GM21619 (cell line): ENCODE results near the gene DOCK6.

Source experiments
- ATAC-seq: cut with Tn5 transposase; IDR thresholded peaks from one replicate; pipeline ENCODE4 v1.9.1; 2021; ENCODE audit not compliant: unreplicated experiment

DOCK6 gene

DNA sequence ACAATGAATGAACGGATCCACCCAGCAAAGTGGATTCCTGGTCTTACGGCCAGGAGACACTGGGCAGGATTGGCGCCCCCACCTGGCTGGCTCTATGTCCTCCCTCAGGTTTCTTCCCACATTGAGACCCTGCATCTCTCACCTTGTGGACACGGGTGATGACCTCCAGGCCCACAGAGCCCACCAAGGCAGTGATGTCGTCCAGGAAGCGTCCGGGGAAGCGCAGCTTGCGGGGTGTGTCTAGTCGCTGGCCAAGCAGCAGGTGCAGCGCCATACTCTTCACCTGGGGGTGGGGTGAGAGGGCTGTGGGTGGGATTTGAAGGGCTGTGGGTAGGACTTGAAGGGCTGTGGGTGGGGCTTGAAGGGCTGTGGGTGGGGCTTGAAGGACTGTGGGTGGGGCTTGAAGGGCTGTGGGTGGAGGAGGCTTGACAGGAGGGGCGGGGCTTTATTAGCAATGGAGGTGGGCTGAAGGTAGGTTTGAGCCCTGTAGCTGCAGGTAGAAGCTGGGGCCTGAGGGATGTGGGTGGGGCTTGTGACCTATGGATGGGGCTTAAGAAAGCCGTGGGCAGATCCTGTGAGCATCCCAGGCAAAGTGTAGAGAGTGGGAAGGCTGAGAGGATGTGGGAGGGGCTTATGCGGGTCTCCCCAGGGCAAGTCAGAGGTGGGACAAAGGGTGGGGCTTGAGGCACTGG is 35.0 kb downstream of the DOCK6 start:
- ATAC-seq, result no peak

DNA sequence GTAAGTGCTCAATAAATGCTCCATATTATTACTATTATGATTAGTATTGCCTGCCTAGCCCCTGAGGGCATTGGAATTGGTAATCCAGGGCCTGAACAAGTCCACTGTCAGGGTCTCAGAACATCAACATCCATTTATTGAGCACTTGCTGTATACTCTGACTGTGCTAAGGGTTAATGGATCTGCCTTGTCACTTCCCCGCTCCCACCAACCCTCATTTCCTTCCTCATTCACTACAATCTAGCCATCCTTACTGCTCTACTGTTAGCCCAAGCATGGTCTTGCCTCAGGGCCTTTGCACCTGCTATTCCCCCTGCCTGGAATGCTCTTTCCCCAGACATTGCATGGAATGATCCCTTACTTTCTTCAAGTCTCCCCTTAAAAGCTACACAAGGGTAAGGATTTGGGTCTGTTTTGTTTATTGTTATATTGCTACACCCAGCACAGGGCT is 35.6 kb downstream of the DOCK6 start:
- ATAC-seq, result no peak

DNA sequence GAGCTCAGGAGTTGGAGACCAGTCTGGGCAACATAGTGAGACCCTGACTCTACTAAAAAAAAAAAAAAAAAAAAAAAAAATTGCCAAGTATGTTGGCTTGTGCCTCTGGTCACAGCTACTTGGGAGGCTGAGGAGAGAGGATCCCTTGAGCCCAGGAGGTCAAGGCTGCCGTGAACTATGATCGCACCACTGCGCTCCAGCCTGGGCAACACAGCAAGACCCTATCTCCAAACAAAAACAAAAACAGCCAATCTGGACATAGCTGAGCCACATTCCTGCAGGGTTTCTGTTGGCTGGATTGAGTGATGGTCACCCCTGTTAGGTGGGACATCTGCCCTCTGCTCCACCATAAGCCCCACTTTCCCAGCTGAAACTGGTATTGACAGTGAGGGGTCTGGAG is 36.5 kb downstream of the DOCK6 start:
- no peak for ATAC-seq

DNA sequence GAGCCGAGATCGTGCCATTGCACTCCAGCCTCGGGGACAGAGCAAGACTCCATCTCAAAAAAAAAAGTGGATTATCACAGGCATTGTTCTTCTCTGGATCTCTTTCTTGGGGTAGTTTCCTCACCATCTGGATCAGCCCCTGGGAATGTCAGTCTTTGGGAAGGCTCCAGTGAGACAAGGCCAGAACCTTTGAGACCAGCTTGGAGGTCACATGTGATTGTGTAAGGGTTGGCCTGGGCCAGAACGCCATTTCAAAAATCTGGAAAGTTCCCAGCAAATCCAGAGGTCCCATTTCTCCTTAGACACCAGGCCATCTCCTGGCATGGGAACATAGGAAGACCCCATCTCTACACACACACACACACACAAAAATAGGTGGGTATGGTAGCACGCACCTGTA is 37.2 kb downstream of the DOCK6 start:
- no peak for ATAC-seq

DNA sequence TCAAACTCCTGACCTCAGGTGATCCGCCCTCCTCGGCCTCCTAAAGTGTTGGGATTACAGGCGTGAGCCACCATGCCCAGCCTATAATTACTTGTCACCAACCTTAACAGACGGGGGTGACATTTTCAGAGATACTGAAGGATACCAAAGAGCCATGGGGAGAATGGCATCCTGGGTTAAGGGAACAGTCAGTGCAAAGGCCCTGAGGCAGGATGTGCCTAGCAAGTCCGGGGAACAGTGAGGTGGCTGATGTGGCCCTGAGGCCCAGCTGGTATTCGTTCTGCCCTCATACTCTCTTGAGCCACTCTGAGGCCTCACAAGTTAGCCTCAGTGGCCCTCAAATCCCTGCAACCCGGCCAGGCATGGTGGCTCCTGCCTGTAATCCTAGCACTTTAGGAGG is 37.9 kb downstream of the DOCK6 start:
- ATAC-seq, result no peak

DNA sequence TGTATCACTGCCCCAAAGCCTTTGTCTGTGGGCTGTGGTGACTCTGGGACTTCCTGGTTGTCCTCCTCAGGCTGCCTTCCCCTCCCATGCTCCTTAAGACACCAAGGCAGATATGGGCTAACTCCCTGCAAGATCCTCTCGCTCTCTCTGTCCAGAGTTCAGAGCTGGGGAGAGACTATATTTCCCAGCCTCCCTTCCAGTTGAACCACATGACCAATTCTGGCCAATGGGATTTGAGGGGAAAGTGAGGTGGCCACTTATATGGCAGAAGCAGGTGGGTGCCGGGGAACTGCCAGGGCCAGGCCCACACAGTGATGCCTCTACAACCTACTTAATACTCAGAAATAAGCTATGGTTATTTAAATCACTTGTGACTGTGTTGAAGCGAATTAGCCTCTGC is 39.1 kb downstream of the DOCK6 start:
- no peak for ATAC-seq

DNA sequence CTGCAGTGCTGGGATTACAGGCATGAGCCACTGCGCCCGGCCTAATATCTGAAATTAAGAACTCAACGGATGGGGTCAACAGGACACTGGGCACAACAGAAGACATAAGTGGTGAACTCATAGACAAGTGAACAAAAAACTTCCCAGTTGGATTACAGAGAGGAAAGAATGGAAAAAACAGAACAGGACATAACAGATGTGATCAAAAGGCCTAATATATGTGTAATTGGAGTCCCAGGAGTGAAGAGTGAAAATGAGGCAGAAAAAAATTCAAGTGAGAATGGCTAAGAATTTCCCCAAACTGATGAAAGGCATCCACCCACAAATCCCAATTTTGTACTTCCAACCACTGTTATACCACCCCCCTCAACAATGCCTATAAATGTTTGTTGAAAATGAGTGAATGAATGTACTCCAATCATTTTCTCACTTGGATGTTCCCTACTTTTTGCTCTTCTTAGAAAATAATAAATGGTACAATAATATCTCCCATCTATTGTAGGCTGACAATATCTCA is 41.2 kb downstream of the DOCK6 start:
- no peak for ATAC-seq

DNA sequence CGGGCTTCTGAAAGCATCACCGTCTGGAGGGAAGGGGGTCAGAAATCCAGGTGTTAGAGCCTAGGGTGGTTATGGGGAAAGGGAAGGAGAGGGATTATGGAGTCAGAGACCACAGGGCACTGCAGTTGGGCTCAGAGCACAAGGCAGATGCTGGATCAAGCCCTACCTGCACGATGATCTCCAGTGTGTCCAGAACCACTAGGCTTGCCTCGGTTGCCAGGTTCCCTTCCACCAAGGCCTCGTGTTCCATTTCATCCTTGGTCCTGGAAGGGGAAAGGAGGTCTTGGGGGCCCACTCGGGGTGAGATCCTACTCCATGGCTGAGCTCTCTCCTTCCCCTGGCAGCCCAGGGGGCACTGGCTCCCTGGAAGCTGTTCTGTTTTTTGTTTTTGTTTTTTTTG is 47.9 kb downstream of the DOCK6 start:
- no peak for ATAC-seq

DNA sequence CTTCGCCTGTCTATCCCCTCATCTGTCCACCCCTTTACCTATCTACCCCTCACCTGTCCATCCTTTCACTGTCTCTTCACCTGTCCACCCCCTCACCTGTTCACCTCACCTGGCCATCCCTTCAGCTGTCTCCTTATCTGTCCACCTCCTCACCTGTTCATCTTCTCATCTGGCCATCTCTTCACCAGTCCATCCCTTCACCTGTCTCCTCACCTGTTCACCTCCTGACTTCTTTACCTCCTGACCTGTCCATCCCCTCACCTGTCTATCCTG is 51.7 kb downstream of the DOCK6 start:
- ATAC-seq, result no peak

DNA sequence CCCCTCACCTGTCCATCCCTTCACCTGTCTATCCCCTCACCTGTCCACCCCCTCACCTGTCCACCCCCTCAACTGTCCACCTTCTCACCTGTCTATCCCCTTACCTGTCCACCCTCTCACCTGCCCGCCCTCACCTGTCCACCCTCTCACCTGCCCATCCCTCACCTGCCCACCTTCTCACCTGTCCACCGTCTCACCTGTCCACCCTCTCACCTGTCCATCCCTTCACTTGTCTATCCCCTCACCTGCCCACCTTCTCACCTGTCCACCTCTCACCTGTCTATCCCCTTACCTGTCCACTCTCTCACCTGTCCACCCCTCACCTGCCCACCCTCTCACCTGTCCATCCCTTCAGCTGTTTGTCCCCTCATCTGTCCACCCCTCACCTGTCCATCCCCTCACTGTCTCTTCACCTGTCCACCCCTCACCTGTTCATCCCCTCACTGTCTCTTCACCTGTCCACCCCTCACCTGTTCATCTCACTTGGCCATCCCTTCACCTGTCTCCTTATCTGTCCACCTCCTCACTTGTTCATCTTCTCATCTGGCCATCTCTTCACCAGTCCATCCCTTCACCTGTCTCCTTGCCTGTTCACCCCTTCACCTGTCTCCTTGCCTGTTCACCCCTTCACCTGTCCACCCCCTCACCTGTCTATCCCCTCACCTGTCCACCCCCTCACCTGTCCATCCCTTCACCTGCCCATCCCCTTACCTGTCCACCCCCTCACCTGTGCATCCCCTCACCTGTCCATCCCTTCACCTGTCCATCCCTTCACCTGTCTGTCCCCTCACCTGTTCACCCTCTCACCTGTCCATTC is 52.3 kb downstream of the DOCK6 start:
- ATAC-seq, result no peak

DNA sequence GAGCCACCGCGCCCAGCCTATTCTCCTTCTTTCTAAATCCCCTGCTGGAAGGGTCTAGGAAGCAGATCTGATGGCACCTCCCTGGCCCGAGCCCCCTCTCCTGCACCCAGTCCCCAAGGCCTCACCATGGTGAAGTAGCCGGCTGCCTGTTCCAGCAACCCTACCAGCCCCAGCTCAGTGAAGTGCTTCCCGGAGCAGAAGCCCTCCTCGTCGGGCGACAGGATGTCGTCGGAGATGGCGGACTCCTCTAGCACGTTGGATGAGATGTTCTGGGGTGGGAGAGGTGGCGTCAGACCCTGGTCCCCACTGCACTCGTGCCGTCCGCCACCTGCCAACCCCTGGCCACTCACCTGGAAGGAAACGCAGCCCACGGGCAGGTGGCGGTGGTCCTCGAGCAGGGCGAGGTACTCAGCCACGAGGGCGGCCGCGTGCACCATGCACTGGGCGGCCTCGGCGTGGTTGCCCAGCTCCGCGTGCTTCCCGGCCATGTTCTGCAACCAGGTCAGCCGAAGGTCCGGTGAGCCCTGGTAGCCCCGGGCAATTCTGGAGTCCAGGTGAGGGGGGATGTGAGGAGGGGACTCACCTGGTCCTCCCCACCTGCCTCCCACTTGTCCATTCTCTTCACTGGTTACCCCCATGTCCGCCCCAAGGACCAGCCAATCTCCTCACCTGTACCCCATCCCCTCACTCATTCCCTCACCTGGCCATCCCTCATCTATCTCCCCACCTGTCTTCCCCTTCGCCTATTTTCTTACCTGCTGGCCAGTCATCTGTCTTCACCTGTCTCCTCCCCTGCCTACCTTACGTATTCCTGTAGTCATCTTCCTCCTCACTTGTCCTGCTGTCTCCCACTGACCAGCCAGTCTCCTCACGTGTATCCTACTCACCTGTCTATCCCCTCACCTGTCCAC is 53.5 kb downstream of the DOCK6 start:
- no peak for ATAC-seq

DNA sequence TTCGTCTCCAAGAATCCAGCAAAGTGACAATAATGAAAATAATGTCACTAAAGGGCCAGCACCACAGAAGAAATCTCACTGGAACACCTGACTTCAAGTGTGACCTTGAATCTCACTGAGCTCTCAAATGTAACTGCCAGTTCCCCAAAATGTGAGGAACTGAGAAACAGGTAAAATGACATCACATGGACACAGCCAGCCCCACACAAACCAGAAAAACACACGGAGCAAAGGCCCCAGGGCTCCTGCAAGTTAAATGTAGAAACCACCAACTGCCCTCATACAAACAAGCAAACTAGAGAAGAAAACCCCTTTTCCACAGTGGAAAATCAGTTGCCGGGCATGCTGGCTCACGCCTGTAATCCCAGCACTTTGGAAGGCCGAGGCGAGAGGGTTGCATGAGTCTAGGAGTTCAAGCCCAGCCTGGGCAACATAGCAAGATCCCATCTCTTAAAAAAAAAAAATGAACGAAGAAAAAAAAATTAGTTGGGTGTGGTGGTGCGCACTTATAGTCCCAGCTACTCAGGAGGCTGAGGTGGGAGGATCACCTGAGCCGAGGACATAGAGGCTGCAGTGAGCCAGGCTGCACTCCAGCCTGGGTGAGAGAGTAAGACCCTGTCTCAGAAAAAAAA is 56.3 kb downstream of the DOCK6 start:
- no peak for ATAC-seq

DNA sequence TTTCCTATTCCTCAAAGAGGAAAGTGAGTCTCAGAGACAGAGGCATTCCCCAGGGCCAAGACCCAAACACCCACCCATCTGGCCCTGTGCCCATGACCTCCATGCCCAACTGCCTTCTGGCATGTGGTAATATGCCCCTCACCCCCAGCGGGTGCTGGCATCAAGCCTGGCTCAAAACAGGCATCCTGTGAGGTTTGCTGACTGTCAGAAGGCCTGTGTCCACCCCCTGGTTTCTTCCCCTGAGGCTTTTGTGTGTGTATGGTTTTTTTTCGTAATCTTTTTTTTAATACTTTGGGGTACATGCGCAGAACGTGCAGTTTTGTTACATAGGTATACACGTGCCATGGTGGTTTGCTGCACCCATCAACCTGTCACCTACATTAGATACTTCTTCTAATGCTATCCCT is 57.4 kb downstream of the DOCK6 start:
- no peak for ATAC-seq

DNA sequence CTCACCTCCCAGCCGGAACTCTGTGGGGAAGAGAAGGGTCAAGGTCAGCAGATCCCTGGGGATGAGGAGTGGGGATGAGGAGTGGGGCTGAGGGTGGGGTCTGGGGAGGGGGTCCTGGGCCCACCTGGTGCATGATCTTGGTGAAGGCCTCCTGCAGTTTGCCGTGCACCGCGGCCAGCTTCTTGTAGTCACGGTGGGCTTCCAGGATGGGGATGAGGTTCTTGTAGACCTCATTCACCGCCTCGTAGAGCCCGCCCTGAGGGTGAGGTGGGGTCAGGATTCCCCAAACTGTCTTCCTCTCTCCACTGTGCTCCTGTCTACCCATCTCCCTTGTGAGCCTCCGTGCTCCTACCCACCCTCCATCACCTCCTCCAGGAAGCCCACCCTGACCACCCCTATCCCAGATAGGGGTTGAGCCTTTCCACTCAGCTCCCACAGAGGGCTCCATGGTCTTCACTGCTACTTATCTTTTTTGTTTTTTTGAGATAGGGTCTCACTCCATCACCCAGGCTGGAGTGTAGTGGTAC is 58.2 kb downstream of the DOCK6 start:
- no peak for ATAC-seq

DNA sequence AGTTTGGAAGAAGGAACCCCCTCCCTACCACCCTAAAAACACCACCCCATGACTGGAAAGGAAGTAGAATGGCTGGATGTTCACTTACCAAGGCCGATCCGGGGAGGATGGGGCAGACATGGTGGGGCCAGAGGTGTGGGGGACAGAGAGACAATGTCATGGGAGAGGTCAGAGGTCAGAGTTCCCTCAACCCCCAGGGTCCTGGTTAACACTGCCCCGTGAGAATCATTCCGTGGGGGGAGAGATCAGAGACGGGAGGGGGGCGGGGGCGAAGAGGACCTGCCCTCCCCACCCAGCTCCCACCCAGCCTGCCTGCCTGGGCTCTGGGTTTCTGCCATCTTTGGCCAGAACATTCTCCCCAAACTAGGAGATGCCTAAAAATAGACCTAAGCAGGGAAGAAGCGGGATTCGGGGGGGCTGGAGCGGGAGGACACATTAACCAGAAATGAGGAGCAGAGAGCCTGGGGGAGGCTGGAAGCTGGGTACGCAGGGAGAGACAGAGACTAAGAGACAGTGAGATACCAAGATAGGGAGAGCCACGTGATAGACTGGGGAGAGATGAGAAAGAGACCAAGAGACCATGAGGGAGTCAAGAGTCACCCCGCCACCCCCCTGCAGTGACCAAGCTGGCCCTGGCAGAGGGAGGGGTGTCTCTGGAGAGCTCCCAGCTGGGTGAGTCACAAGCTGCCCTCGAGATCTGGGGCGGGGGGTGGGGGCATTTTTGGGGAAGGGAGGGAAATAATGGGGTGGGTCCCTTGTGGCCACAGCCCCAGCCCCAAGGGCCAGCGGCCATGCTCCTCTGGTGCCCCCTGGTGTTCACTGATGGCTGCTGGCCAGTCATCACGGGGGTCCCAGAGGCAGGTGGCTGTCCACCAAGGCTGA is 58.9 kb downstream of the DOCK6 start:
- no peak for ATAC-seq

DNA sequence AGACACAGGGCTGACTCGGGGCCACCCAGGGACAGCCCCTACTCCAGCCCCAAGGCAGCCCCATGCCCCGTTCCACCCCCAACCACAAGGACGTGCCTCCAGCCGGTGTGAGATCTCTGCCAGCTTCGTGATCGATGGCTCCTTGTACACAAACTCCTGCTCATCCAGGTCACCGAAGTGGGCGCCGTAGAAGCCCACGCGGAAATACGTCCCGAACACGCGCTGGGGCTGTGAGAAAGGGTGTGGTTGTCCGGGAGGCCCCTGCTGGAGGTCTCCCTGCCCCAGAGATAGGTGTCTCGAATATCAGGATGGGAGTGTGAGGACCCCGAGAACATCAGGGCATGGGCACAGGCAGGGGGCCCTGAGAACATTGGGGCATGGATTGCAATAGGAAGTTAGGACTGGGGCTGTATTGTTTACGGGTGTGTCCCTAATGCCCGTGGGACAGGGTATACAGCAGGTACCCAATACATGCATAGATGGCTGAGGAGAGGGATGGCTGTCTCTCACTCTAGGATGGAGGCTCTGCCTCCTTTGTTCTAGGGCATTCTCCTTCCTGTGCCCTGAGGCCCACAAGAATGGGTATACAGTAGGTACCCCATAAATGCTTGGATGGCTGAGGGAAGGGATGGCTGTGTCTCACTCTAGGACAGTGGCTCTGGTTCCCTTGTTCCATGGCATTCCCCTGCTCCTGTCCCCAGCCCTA is 59.7 kb downstream of the DOCK6 start:
- ATAC-seq, result no peak

DNA sequence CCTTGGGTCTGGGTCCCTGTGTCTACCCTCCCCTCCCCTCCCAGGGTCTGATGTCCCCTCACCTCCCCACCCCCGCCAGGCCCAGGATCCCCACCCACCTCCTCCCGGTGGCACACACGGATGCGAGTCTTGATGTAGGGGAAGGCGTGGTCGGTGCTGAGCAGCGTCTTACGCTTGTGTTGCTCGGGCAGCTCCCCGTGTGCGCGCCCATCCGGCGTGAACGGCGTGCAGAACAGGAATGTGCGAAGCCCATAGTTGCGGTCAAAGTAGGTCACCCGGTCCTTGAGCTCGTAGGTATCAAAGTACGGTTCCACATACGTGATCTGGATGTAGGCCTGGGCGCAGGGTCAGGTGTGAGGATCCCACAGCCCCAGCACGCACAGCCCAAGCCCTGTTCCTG is 60.5 kb downstream of the DOCK6 start:
- no peak for ATAC-seq

DNA sequence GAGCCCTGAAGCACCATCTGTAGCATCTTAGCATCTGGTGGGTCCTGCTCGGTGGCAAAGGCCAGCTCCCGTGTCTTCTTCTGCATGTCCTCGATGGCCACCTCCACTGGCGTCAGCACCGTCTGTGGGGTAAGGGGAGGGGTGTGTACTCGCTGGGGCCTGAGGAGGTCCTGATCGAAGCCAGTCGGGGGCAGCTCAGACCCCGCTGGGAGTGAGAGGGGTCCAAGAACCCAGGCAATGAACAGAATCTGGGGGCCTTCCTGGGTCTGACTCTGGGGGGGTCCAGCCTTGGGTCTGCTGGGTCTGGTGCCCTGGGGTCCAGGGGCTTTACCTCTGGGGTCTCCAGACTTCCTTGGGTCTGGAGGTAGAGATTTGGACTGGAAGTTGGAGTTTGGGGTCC is 61.4 kb downstream of the DOCK6 start:
- ATAC-seq, result no peak

DNA sequence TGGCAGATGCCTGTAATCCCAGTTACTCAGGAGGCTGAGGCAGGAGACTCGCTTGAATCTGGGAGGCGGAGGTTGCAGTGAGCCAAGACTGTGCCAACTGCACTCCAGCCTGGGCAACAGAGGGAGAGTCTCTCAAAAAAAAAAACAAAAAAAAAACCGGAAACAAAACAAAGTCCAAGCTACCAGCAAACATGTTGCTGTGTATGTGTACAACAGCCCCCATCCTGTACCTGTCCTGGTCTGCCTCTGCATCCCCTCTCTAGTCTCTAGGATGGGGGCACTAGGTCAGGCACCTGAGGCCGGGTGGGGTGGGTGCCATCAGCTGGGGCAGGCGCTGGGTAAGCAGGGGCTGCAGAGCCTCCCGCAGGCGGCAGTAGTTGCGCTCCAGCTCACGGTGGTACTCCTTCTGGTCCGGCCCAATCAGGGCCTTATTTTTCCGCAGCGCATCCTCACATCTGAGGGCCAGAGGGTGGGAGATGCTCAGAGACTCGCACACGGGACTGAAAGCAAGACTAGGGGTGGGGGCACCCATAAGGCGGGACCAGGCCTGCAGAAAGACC is 62.2 kb downstream of the DOCK6 start:
- ATAC-seq, result no peak
